SIG-M5 (cell line): Measurements from ENCODE around the gene MYL6B.
A peak's percentile ranks its signal among the peaks of the same experiment; 100 is the strongest.
"Not testable (repeated sequence)": the region's sequence is repeated elsewhere in the genome, so short reads cannot be mapped to it uniquely, and the experiment has no call there.

ENCODE experiments used
- DNase-seq: peaks from one replicate; lab custom pipeline; 2025; lab: John Stamatoyannopoulos, UW

MYL6B gene

GRCh38 chr12:56152756-56153677 lies 630 bp downstream of the MYL6B start:
- DNase-seq, result no peak

- DNase-seq, result no peak
These were observed 1.3 kb downstream of the MYL6B start for GRCh38 chr12:56153678-56154065.

GRCh38 chr12:56154246-56154771 lies 1.9 kb downstream of the MYL6B start:
- no peak for DNase-seq

GRCh38 chr12:56154818-56155217 lies 2.4 kb downstream of the MYL6B start:
- no peak for DNase-seq

- no peak for DNase-seq
These were observed 3.0 kb downstream of the MYL6B start for GRCh38 chr12:56155256-56155845.

- not testable (repeated sequence) for DNase-seq
These were observed 4.2 kb downstream of the MYL6B start for GRCh38 chr12:56156464-56157200.

GRCh38 chr12:56157201-56158028 lies 5.0 kb downstream of the MYL6B start:
- peak; percentile 69 for DNase-seq

GRCh38 chr12:56158029-56158925 lies 5.9 kb downstream of the MYL6B start, which contains the start of gene MYL6:
Gene MYL6 (plus strand): TSS chr12:56158359. CDS start chr12:56158402, 43 bp downstream.
- peak; percentile 91 for DNase-seq

GRCh38 chr12:56158926-56159461 lies 6.6 kb downstream of the MYL6B start:
- DNase-seq, result peak; percentile 50

- no peak for DNase-seq
These were observed 7.2 kb downstream of the MYL6B start for GRCh38 chr12:56159482-56160192.

- DNase-seq, result no peak
These were observed 7.9 kb downstream of the MYL6B start for GRCh38 chr12:56160193-56160763.

- DNase-seq, result no peak
These were observed 8.7 kb downstream of the MYL6B start for GRCh38 chr12:56160894-56161689.

- no peak for DNase-seq
These were observed 9.4 kb downstream of the MYL6B start for GRCh38 chr12:56161690-56162351.

GRCh38 chr12:56162468-56163290 lies 10.3 kb downstream of the MYL6B start:
- DNase-seq, result no peak

- DNase-seq, result no peak
These were observed 11.4 kb downstream of the MYL6B start for GRCh38 chr12:56163533-56164344.

GRCh38 chr12:56164345-56164729 lies 11.9 kb downstream of the MYL6B start:
- no peak for DNase-seq
